NCI-H526 (cell line): ENCODE data around the gene FBXO44.

Experiments
- DNase-seq, 2 experiments: peaks; one replicate each; lab custom pipeline; 2025; lab: John Stamatoyannopoulos, UW

Gene FBXO44

DNA sequence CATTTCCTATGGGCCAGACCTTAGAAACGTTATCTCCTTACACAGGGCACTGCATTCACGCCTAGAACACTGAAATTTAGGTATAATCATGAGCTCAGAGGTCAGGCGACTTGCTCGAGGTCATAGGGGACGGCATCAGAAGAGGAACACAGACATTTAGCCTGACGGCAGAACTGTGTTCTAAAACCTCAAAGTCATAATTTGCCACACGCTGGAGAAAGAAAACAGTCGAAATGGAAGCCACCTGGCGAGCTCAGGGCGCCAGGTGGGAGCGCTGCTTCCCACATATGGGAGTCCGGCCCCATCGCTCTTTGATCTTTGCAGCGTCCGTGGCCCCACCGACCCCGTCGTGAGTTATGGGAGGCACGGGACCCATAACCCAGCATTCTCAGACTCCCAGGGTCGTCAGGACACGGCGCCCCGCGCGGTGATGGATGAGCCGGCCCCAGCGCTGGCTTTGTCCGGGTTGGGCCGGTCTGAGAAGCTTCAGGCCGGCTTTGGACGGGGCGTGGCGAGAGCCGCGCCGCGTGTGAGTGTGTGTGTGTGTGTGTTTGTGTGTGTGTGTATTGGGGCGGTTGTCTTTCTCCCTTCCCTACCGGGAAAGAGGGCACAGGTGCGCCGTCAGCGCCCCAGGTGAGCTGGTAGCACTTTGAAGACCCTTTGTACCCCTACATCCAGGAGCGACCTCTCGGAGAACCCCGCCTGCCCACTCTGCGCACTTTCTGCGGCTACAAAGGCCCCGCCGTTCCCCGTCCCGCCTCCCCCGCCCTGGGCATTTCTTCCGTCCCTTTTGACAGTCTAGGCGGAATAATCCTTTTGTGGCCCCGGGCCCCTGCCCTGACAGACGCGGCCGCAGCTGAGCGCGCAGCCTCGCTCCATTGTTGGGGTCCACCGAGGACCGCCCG, 36.0 kb downstream of the FBXO44 start:
- DNase-seq: peak in 1 of 2 experiments; percentile 80

DNA sequence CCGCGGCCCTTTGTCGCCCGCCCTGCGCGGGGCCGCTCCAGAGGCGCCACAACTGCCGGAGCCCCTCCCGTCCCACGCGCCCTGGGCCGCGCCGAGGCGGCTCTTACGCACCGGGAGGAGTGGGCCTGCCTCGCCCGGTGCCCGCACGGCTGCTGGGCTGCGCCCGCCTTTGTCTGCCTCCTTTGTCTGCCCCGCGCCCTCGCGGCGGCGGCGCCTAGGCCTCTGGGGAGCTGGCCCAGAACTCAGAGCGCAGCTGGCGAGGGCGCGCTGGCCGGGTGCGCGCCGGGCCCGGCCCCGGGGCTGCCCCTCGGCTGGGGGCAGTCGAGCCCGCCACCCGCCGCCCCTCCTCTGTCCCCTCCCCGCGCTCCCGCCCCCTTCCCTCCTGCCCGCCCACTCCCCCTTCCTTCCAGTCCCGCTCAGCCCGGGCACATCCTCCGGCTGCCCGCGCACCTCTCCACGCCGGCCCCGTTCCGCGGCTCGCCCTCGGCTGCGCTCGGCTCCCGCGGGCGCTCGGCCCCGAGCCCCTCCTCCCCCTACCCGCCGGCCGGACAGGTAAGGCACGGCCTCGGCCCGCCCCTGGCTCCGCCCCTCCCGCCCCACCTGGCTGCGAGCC, 36.7 kb downstream of the FBXO44 start, which contains the start of gene DRAXIN:
Gene DRAXIN, plus strand, starts transcription at position 409 of the 613 bp plus-strand sequence. CDS start 14,549 bp downstream, outside the sequence.
- peak in 1 of 2 experiments; percentile 78 for DNase-seq

DNA sequence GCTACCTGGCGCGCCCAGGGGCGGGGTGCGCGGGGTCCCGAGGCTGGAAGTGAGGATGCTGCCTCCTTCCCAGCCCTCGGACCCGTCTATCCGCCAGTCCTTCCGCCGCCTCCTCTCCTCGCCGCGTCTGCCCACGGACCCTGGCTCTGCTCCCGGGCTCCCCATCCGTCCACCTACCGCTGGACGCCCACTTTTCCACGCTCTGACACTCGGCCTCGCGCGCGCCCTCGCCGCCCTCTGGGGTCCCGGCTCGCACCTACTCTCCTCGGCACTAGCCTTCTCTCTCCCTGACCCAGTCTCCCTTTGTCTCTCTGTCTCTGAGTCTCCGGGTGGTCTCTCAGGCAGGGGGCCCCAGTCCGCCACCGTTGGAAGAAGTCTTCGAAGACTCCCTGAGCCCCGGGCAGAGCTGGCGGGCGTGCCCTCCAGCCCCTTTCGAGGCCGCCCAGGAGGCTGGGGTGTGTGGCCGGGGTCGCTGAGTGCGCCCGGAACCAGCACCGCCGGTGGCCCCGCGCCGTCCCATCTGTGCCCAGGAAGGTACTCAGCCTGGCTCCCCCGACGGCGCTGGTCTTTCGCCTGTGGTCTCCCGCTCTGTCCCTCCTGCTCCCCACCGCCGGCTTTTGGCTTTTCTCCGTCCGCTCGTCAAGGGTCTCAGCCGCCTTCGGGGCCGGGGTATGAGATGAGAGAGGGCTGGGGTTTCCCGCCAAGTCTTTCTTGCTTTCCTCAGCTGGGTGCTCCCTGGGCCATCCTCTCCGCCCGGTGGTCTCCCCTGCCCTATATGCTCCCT, 37.4 kb downstream of the FBXO44 start:
- DNase-seq: no peak

DNA sequence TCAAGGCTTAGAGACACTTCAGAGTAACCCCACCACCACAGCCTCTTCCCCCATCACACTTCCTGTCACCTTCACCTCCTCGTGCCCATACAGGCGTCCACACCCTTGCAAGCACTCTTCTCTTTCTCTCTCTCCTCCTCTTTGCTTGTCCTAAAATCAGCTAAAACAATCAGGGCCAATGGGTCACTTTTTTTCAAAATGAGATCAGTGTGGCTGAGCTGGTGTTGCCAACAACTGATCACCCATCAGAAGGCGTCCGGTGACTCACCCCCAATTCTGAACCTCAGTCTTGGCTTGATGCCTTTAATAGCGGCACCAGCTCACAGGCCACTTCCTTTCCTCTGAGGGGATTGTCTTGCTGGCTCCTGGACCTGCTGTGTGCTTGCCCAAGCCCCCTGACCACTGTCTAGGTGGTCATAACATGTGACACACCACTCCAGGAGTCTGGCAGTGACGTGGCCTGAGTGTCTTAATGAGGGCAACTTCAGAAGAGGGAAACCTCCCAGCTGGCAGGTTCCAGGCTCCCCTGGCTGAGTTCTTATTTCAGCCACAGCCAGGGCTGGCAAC, 38.4 kb downstream of the FBXO44 start:
- no peak for DNase-seq

DNA sequence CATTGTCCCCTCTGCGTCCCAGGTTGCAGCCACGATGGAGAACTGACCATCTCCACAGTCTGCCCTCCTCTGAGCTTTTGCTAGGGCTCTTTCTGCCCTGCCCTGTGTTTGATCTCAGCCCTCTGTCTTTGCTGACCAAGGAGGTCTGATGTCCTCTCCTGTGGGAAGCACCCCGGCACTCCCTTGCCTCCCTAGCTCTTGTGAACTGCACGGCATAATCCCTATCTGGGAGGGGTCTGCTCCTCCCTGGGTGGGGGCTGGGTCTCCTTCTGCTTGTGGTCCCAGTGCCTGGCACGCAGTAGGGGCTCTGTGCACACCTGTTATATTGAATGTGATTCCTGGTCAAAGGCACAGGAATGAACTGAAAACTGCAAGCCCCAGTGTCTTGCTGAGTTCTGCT, 39.2 kb downstream of the FBXO44 start:
- DNase-seq: no peak

DNA sequence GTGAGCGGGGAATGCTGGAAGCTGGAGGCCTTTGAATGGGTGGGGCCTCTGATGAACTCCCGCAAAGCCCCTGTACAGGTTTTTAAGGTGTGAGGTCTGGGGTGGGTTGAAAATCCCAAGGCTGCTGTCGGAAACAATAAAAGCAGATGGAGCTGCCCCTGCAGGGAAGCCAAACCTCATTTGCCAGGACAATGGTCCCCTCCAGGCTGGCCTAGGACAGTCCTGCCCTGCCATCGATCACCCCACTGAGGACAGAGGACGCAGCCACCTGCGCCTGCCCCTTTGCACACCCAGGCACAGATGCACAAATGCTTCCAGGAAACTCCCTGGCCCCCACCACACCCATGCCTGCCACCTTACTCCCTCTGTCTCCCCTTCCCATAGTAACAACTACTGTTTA, 41.2 kb downstream of the FBXO44 start:
- DNase-seq: no peak

DNA sequence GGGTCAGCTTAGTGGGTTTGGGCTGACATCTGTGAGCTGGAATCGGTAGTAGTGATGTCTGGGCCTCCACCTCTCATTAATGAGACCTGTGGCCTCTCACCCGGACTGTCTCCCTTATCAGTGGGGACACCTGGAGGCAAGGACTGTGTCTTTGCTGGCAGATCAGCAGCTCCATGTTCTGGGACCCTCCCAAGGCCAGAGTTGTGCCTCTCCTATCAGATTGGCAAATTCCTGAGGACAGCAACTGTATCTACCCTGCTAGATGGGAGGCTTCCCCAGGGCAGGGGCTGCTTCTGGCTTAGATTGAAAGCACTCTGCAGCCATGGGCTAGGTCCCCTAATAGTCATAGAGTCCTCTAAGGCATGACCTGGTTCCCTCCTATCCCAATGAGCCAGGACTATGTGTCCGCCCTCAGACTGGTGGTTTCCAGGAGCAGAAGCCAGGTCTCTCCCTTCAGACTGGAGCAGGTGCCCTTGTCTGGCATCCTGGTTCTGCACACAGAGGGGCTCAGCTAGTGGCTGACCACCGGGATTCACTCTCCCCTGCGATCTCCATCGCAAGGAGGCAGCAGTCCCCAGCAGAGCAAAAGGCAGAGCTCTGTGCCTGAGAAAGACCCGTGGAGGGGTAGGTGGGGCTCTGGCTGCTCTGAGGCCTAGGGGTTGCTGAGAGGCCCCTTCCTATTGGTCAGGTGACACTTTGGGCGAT, 42.7 kb downstream of the FBXO44 start:
- DNase-seq: no peak

DNA sequence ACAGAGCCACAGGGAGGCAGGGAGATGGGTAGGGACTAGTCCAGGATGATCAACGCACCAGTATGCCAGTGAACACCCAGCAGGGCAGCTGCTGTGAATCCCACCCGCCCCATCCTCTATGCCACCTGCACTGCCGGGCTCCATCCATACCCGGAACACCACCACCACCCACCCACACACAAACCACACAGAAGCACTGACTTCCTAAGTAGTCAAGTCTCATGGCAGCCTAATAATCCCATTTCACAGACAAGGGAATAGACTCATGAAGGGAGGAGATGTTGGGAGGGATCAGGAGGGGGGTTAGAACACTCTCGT, 43.2 kb downstream of the FBXO44 start:
- DNase-seq: no peak

DNA sequence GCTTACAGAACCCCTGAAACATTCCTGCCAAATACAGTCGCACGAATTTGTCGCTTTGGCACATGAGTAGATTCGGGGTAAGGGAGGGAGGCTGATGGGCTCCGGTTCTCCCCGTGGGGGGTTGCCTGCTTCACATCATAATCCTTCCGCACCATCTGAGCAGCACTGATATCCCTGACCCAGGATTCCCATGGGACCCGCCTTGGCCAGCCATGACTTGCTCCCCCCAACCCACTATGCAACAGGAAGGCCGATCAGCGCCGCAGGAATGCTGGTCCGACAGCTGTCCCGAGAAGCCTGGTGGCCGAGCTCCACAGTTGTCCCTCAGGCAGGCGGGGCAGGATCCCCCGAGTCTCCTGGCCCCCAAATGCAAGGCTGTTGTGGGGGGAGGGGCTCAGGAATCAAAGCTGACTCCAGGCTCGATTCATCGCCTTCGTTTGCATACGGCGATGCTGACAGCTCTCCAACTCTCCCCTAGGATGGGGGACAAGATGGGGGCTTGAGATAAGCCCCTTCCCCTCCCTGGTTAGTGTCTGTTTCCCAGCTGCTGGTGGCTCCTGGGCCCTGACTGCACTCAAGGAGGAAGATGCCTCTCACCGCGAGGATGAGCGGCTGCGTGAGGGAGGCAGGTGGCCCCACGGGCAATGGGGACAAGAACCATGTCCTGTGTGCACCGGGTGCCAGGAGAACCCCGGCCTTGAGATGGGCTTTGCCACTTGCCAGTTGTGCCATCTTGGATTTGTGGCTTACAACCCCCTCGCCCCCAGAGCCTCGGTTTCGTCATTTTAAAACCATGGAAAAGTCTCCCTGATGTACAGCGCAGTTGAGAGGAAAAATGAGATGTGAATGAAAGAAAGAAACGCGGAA, 46.2 kb downstream of the FBXO44 start:
- DNase-seq: peak in 1 of 2 experiments; percentile 45

DNA sequence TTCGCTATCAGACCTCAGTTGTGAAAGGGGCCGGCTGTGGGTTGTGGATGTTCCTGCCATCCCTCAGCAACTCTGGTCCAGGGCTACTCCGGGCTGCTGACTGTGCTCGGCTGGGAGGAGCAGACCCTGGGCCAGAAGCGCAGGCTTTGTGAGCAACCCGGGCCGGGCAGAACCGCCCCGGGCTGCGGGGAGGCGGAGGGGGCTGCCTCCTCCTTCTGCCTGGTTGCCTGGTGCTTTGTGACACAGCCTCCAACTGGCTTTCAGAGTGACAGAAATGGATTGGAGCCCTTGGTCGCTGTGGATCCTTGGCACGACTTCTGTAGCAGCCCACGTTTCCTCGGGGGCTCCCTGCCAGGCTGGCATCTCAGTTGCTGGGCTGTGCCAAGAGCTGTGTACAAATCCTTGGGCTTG, 46.9 kb downstream of the FBXO44 start:
- peak in 1 of 2 experiments; percentile 16 for DNase-seq

DNA sequence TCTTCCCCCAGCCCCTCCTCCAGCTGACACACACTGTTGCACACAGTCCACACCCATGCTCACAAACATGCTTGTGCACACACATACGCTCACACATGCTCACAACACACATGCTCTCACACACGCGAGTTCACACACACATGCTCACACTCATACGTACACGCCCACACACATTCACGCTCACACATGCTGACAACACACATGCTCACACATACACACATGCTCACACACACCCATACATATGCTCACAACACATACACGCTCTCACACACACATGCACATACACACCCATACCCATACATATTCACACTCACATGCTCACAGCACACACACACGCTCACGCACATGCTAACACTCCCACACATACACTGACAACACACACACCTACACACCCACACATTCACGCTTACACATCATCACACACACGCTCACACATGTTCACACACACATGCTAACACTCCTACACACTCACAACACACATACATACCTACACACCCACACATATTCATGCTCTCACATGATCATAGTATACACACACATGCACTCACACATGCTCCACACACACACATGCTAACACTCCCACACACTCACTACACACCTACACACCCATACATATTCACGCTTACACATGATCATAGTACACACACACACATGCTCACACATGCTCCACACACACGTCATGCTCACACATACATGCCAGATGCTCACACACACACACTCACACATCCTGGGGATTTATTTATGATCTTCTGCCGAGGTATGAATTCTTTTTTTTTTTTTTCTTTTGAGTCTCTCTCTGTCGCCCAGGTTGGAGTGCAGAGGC, 47.5 kb downstream of the FBXO44 start:
- DNase-seq: no peak

DNA sequence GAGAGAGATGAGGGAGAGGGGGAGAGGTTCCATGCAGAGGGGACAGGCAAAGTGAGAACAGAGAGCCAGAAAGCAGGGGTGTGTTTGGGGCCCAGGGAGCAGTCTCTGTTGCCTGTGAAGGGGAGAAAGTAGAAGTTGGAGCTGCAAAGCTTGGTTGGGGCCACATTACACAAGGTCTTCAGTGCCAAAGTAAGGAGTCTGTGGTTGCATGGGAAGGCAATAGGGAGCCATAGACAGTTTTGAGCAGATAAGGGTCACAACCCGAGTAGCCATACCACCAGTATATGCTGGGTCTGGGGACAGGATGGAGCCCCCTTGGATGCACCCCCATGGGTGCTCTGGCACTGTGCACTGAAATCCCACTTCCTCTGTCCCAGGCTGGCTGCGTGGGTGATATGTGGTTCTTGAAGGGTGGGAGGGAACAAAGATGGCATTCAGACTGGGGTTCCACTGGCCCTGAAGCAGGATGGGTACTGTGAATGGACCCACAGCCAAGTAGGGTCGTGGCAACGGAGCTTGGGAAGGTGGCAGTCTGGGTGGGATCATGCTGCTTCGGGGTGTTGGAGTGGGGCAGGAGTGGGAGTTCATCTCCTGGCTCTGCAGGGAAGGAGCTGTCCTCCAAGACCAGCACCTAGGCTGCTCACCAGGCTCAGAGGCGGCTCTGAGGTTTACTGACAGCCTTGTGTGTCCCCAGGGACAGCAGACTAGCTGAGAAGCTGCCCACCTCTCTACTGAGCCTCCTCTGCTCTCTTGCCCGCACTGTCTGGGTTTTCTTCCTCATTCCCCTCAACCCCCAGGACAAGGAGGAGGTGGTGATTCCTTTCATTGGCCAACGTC, 48.9 kb downstream of the FBXO44 start:
- no peak for DNase-seq

DNA sequence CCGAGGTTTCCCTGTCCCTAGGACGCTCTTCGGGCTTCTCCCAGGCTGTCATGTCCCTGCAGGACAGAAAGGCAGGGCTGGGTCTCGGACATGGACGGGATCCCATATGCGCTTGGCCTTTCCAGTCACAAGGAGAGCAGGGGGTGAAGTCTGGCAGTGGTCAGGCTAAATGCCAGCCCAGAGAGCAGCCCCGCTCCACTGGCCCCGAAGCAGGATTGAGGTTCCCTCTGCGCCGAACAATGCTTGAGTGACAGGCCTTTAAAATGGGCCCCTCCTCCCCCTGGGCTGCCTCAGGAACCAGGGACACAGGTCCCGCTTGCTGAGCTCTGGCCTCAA, 49.5 kb downstream of the FBXO44 start:
- DNase-seq: no peak

DNA sequence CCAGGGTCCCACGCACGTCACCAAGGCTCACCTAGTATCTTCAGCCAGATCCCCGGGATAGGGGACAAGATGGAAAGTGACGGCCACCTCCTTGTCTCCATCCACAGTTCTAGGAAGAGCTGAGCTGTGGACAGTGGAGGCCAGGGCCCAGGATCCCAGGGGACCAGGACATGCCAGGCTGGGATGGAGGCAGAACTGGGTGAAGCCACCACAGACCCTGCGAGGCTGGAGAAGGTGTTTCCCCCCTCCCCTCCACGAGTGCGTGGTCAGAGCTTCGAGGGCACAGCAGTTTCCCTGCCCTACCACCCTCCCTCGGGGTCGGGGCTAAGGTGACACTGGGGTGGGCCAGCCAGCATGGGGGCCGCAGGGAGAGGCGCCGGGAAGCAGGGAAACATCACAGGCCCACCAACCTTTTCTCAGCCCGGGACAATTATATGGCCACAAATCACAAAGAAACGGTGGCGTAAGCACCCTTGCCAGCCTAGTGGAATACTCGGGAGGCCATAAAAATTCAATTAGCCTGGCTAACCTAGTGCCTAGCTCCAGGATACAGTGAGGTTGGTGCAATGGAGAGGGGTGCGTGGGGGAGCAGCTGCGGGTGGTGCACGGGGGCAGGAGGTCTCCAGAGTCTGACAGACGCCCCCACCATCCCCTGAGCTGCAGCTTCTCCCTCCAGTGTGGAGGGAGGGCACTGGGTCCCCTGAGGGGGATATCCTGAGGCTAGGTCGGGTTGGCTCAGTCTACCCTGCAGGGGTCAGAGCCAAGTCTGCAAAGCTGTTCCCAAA, 50.2 kb downstream of the FBXO44 start:
- no peak for DNase-seq

DNA sequence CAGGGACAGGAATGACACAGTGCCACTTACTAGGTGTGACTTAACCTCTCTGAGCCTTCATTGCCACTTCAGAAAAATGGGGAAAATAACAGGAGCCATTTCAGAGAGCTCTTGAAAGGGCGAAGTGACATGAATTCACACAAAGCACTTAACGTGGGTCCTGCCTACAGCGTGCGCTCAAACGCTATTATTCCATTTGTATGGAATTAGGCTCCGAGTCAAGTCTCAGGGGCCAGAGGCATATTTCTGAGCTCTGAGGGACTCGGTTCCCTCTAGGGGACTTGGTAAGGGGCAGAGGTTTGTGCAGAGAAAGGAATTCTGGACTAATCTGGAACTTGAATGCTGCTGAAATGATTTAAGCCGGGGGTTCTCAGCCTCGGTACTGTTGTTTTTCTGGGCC, 50.9 kb downstream of the FBXO44 start:
- no peak for DNase-seq

DNA sequence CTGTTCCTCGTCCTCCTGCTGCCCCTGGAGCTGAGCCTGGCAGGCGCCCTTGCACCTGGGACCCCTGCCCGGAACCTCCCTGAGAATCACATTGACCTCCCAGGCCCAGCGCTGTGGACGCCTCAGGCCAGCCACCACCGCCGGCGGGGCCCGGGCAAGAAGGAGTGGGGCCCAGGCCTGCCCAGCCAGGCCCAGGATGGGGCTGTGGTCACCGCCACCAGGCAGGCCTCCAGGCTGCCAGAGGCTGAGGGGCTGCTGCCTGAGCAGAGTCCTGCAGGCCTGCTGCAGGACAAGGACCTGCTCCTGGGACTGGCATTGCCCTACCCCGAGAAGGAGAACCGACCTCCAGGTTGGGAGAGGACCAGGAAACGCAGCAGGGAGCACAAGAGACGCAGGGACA, 51.6 kb downstream of the FBXO44 start:
- no peak for DNase-seq

DNA sequence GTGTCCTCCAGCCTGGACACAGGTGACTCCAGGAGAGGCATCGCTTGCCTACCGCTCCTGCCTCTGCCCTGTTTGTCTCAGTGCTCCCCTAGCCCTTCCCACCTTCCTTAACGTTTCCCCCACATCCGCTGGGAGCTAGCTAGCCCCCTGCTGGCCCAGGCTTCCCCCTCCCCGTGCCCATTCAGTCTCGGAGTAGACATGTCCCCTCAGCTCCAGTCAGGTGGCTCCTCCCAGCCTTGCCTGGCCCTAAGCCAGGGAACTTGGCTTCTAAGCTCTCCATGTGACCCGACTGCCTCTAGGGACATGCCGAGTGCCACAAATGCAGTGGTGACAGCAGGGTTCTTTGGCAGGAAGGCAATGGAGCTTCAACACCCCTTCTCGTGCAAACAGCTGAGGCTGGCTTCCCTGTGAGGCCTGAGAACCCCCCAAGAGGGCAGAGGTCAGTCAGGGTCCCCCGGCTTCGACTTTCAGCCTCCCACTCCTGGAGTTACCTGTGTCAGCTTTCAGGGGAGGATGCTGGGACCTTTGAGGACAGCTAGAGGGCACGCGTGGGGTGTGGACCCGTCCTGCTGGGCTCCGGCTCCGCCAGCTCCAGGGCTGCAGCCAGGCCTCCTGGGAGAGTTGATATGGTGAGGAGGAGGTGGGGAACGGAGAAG, 53.1 kb downstream of the FBXO44 start:
- DNase-seq: peak in 1 of 2 experiments; percentile 13
